ENCODE measurements around the gene CCDC30.

The CCDC30 gene

GRCh38 chr1:42551180-42551579 is 88.1 kb downstream of the CCDC30 start:
- no peak overlapping the region for H3K4me3 ChIP-seq (ENCODE audit: low read depth, low read length)
- no peaks in the 10 kb centered on the region for H3K27me3 ChIP-seq (ENCODE audit: control insufficient read depth, insufficient read depth, low read length)
- H3K79me2 ChIP-seq = no peaks in the 10 kb centered on the region
- H2AFZ ChIP-seq = no peak overlapping the region
- no peak overlapping the region for H3K4me2 ChIP-seq (ENCODE audit: low read length)
- no peak for TF ChIP-seq CTCF (IDR thresholded peaks at IDR 0.05)
- H3K4me1 ChIP-seq = no peaks in the 10 kb centered on the region
- no peaks in the 10 kb centered on the region for H3K36me3 ChIP-seq (ENCODE audit: control insufficient read depth, insufficient read depth, low read length)
- no peak overlapping the region for H3K9ac ChIP-seq
- H3K9me3 ChIP-seq (ENCODE audit: control insufficient read depth, low read length) = no peaks in the 10 kb centered on the region
- no peak overlapping the region for H3K27ac ChIP-seq

GRCh38 chr1:42551590-42551989 is 88.5 kb downstream of the CCDC30 start:
- Histone ChIP-seq H3K4me3 (ENCODE audit: low read depth, low read length) (no peak overlapping the region), H3K79me2 (no peaks in the 10 kb centered on the region), H3K4me1 (no peaks in the 10 kb centered on the region), H3K36me3 (ENCODE audit: control insufficient read depth, insufficient read depth, low read length) (no peaks in the 10 kb centered on the region), H3K9me3 (ENCODE audit: control insufficient read depth, low read length) (no peaks in the 10 kb centered on the region), H3K9ac (no peak overlapping the region), H2AFZ (no peak overlapping the region), H3K4me2 (ENCODE audit: low read length) (no peak overlapping the region), H3K27ac (no peak overlapping the region), H3K27me3 (ENCODE audit: control insufficient read depth, insufficient read depth, low read length) (no peaks in the 10 kb centered on the region)
- no peak for TF ChIP-seq CTCF (IDR thresholded peaks at IDR 0.05)

GRCh38 chr1:42552636-42553035 is 89.5 kb downstream of the CCDC30 start:
- TF ChIP-seq CTCF (IDR thresholded peaks at IDR 0.05) = no peak
- no peak overlapping the region for H2AFZ ChIP-seq

GRCh38 chr1:42557230-42557851 is 94.3 kb downstream of the CCDC30 start:
- TF ChIP-seq CTCF (IDR thresholded peaks at IDR 0.05) = no peak
- Histone ChIP-seq H3K79me2 (no peaks in the 10 kb centered on the region), H3K4me3 (ENCODE audit: low read depth, low read length) (no peak overlapping the region), H3K9me3 (ENCODE audit: control insufficient read depth, low read length) (no peaks in the 10 kb centered on the region), H3K27ac (no peak overlapping the region), H3K4me2 (ENCODE audit: low read length) (no peak overlapping the region), H3K4me1 (no peaks in the 10 kb centered on the region), H3K9ac (no peak overlapping the region), H3K36me3 (ENCODE audit: control insufficient read depth, insufficient read depth, low read length) (no peaks in the 10 kb centered on the region), H2AFZ (no peak overlapping the region), H3K27me3 (ENCODE audit: control insufficient read depth, insufficient read depth, low read length) (no peaks in the 10 kb centered on the region)

More at GRCh38 chr1:42552636-42553035, 89.5 kb downstream of the CCDC30 start:
- Histone ChIP-seq H3K4me3 (ENCODE audit: low read depth, low read length) (no peak overlapping the region), H3K36me3 (ENCODE audit: control insufficient read depth, insufficient read depth, low read length) (no peaks in the 10 kb centered on the region), H3K4me1 (no peaks in the 10 kb centered on the region), H3K4me2 (ENCODE audit: low read length) (no peak overlapping the region), H3K9me3 (ENCODE audit: control insufficient read depth, low read length) (no peaks in the 10 kb centered on the region), H3K27me3 (ENCODE audit: control insufficient read depth, insufficient read depth, low read length) (no peaks in the 10 kb centered on the region), H3K79me2 (no peaks in the 10 kb centered on the region), H3K9ac (no peak overlapping the region), H3K27ac (no peak overlapping the region)

GRCh38 chr1:42567038-42567437 is 104.0 kb downstream of the CCDC30 start:
- Histone ChIP-seq H3K9me3 (ENCODE audit: control insufficient read depth, low read length) (no peaks in the 10 kb centered on the region), H3K27me3 (ENCODE audit: control insufficient read depth, insufficient read depth, low read length) (no peaks in the 10 kb centered on the region), H3K36me3 (ENCODE audit: control insufficient read depth, insufficient read depth, low read length) (no peaks in the 10 kb centered on the region), H3K79me2 (no peaks in the 10 kb centered on the region), H3K27ac (no peak overlapping the region), H3K4me3 (ENCODE audit: low read depth, low read length) (no peak overlapping the region), H3K9ac (no peak overlapping the region), H3K4me2 (ENCODE audit: low read length) (no peak overlapping the region), H2AFZ (no peak overlapping the region), H3K4me1 (no peaks in the 10 kb centered on the region)
- TF ChIP-seq CTCF (IDR thresholded peaks at IDR 0.05) = no peak
